GM18508 (cell line): Measurements from ENCODE around the gene TAS2R3.

Experiments used
- ATAC-seq: cut with Tn5 transposase; IDR thresholded peaks from one replicate; pipeline ENCODE4 v1.9.1; 2021; ENCODE audit warnings: moderate number of reproducible peaks; ENCODE audit not compliant: insufficient read depth, unreplicated experiment

TAS2R3 gene

GRCh38 chr7:141785706-141786552, 22.0 kb downstream of the TAS2R3 start:
- ATAC-seq: peak; percentile 62

- ATAC-seq: no peak
Measured at GRCh38 chr7:141788296-141788695, 24.4 kb downstream of the TAS2R3 start.

GRCh38 chr7:141789917-141790316, 26.0 kb downstream of the TAS2R3 start, which contains the start of gene TAS2R5:
TAS2R5 (plus strand) TSS chr7:141790217; CDS start chr7:141790362, 145 bp downstream.
- ATAC-seq: no peak

- ATAC-seq: no peak
Measured at GRCh38 chr7:141792526-141792925, 28.6 kb downstream of the TAS2R3 start.
